Stimulated activated CD8-positive, alpha-beta memory T cell treated with anti-CD3 and anti-CD28 coated beads, Interleukin-12 subunit alpha, Interleukin-12 subunit beta, amount 100 ng/mL, for 4 hours (primary cell): ENCODE results near the gene POU6F2.

Experiments
- DNase-seq: peaks from one replicate; pipeline ENCODE4 v3.0.0-alpha.2; 2020; ENCODE audit warnings: low read depth

Gene POU6F2

GRCh38 chr7:39128287-39128843 lies 150.7 kb downstream of the POU6F2 start:
- DNase-seq, result no peak

- no peak for DNase-seq
Measured at GRCh38 chr7:39130274-39130673, 152.6 kb downstream of the POU6F2 start.

- no peak for DNase-seq
Measured at GRCh38 chr7:39130857-39131526, 153.3 kb downstream of the POU6F2 start.

GRCh38 chr7:39132306-39132705 lies 154.6 kb downstream of the POU6F2 start:
- no peak for DNase-seq

GRCh38 chr7:39133088-39133487 lies 155.4 kb downstream of the POU6F2 start:
- no peak for DNase-seq

GRCh38 chr7:39137480-39137879 lies 159.8 kb downstream of the POU6F2 start:
- no peak for DNase-seq

- no peak for DNase-seq
Measured at GRCh38 chr7:39142750-39143149, 165.0 kb downstream of the POU6F2 start.

GRCh38 chr7:39144420-39144819 lies 166.7 kb downstream of the POU6F2 start:
- DNase-seq, result no peak

- DNase-seq, result no peak
Measured at GRCh38 chr7:39145283-39145682, 167.6 kb downstream of the POU6F2 start.

- DNase-seq, result no peak
Measured at GRCh38 chr7:39145935-39146334, 168.2 kb downstream of the POU6F2 start.

- DNase-seq, result no peak
Measured at GRCh38 chr7:39152701-39153100, 175.0 kb downstream of the POU6F2 start.

- no peak for DNase-seq
Measured at GRCh38 chr7:39153113-39153512, 175.4 kb downstream of the POU6F2 start.

GRCh38 chr7:39153647-39154046 lies 175.9 kb downstream of the POU6F2 start:
- DNase-seq, result no peak

GRCh38 chr7:39154815-39155214 lies 177.1 kb downstream of the POU6F2 start:
- no peak for DNase-seq

GRCh38 chr7:39158367-39158766 lies 180.7 kb downstream of the POU6F2 start:
- DNase-seq, result no peak

GRCh38 chr7:39161903-39162302 lies 184.2 kb downstream of the POU6F2 start:
- DNase-seq, result no peak

- no peak for DNase-seq
Measured at GRCh38 chr7:39164887-39165286, 187.2 kb downstream of the POU6F2 start.

- DNase-seq, result no peak
Measured at GRCh38 chr7:39168403-39169098, 190.8 kb downstream of the POU6F2 start.

GRCh38 chr7:39172137-39172536 lies 194.4 kb downstream of the POU6F2 start:
- no peak for DNase-seq

GRCh38 chr7:39181398-39181797 lies 203.7 kb downstream of the POU6F2 start:
- DNase-seq, result no peak

- DNase-seq, result no peak
Measured at GRCh38 chr7:39183796-39184195, 206.1 kb downstream of the POU6F2 start.

- no peak for DNase-seq
Measured at GRCh38 chr7:39184391-39184790, 206.7 kb downstream of the POU6F2 start.

- DNase-seq, result no peak
Measured at GRCh38 chr7:39186131-39186530, 208.4 kb downstream of the POU6F2 start.

- no peak for DNase-seq
Measured at GRCh38 chr7:39186671-39187070, 209.0 kb downstream of the POU6F2 start.
